ENCODE data around the gene NUP188. TPM values are rescaled to one million over a fixed set of nuclear protein-coding genes. Genes with fewer than 3 reads are reported as not detected.

Gene NUP188
- total RNA-seq, 2 donors from 2014 or later, result 110 to 115 TPM

DNA sequence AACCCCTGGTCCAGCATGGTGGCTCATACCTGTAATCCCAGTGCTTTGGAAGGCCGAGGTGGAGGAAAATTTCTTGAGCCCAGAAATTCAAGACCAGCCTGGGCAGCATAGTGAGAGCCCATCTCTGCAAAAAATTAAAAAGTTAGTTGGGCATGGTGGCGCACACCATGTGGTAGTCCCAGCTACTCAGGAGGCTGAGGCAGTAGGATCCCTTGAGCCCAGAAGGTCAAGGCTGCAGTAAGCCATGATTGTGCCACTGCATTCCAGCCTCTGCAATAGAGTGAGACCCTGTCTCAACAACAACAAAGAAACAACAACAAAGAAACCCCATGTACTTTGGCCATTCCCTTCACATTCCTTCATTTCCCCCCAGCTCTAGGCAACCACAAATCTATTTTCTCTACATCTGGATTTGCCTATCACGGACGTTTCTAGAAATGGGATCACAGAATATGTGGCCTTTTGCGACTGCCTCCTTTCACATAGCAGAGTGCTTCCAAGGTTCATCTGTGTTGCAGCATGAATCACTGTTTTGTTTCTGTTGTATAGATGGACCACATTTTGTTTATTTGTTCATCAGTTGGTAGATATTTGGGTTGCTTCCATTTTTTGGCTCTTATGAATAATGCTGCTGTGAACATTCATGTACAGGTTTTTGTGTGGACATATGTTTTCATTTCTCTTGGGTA lies 106.8 kb downstream of the NUP188 start:
- H3K4me3 Mint-ChIP-seq, result no peak overlapping the region
- no peak for ATAC-seq (replicated peaks)
- H3K27ac Mint-ChIP-seq, result no peak overlapping the region
- no peaks in the 10 kb centered on the region for H3K27me3 Mint-ChIP-seq
- peaks cover 3% of the 10 kb centered on the region for H3K4me1 Mint-ChIP-seq
- H3K9me3 Mint-ChIP-seq, result no peaks in the 10 kb centered on the region
- H3K36me3 Mint-ChIP-seq (ENCODE audit: low read depth), result peaks cover 57% of the 10 kb centered on the region

Other genes with a start within 250 kb of the NUP188 start
- gene PKN3, start 245.2 kb upstream of the NUP188 start, total RNA-seq, result 1 to 10 TPM; 4.1 to 9.1 TPM
- 10 to 100 TPM; 44.8 to 60.9 TPM for gene ZDHHC12, start 223.6 kb upstream of the NUP188 start, total RNA-seq
- 10 to 100 TPM; 16.0 to 28.5 TPM for gene ZER1, start 175.8 kb upstream of the NUP188 start, total RNA-seq
- 10 to 100 TPM; 18.7 to 24.2 TPM for gene TBC1D13, start 160.4 kb upstream of the NUP188 start, total RNA-seq
- 10 to 100 TPM in 1 of 2 donors, 1 to 10 TPM in 1; 6.3 to 15.6 TPM for gene ENDOG, start 129.2 kb upstream of the NUP188 start, total RNA-seq
- gene SPOUT1, start 117.9 kb upstream of the NUP188 start, total RNA-seq, result 10 to 100 TPM; 51.4 to 80.8 TPM
- 10 to 100 TPM; 20.1 to 29.6 TPM for gene KYAT1, start 65.7 kb upstream of the NUP188 start, total RNA-seq
- 10 to 100 TPM; 19.3 to 24.5 TPM for gene LRRC8A, start 65.6 kb upstream of the NUP188 start, total RNA-seq
- gene PHYHD1, start 26.7 kb upstream of the NUP188 start, total RNA-seq, result under 1 TPM in 1 of 2 donors, not detected in 1; 0.77 TPM
- gene DOLK, start 96 bp upstream of the NUP188 start, total RNA-seq, result 1 to 10 TPM; 5.3 to 8.5 TPM
- gene SH3GLB2, start 80.6 kb downstream of the NUP188 start, total RNA-seq, result 10 to 100 TPM; 57.7 to 76.0 TPM
- gene MIGA2, start 88.9 kb downstream of the NUP188 start, total RNA-seq, result 10 to 100 TPM; 23.8 to 35.0 TPM
- 10 to 100 TPM; 12.3 to 20.8 TPM for gene DOLPP1, start 133.4 kb downstream of the NUP188 start, total RNA-seq
- 10 to 100 TPM; 19.8 to 21.8 TPM for gene CRAT, start 163.1 kb downstream of the NUP188 start, total RNA-seq
- gene PTPA, start 163.7 kb downstream of the NUP188 start, total RNA-seq, result 100 to 1,000 TPM in 1 of 2 donors, 10 to 100 TPM in 1; 77.9 to 131 TPM
- gene IER5L, start 230.6 kb downstream of the NUP188 start, total RNA-seq, result 1 to 10 TPM in 1 of 2 donors, under 1 TPM in 1; 0.67 to 2.2 TPM